Activated CD4-positive, alpha-beta T cell treated with anti-CD3 and anti-CD28 coated beads for 24 hours (primary cell): ENCODE data around the gene METTL25B.
A peak's percentile ranks its signal among the peaks of the same experiment; 100 is the strongest.

Experiments
- DNase-seq, 2 donors: peaks; one replicate each; pipeline ENCODE4 v3.0.0-alpha.2; 2020; ENCODE audit warnings: low read depth in 2 of 2

METTL25B gene

DNA sequence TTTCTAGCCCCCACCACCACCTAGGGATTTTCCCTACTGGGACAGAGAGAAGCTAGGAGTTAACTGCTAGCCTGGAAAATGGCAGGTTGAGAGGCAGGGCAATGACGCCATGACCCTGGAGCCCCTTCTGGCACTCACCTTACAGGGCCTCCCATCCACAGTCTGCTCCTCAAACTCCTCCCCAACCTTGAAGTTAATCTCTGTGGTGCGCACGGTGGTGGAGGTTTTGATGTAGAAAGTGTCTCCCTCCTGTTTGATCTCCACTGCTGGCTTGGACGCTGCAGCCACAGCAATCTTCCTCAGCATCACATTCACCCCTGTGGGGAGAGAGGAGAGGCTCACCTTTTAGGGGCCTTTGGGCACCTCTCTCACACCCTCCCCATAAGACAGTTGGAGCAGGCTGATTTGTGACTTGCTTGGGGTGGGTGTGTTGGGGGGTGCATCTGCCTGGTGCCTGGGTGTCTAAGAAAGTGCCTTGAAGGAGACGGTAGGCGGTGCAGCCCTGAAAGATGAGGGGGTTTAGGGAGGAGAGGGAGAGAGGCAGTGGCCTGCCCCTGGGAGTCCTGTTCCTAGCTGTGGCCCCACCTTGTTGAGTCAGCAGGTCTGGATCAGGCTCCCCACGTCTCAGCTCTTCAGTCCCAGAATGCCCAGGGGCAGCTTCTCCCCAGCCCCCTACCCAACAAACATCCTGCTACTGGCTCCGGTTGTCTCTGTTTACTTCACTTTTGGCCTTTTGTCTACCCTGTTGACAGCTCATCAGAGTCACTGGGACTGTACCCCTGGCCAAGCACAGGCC, 27.3 kb upstream of the METTL25B start:
- DNase-seq = no peak

DNA sequence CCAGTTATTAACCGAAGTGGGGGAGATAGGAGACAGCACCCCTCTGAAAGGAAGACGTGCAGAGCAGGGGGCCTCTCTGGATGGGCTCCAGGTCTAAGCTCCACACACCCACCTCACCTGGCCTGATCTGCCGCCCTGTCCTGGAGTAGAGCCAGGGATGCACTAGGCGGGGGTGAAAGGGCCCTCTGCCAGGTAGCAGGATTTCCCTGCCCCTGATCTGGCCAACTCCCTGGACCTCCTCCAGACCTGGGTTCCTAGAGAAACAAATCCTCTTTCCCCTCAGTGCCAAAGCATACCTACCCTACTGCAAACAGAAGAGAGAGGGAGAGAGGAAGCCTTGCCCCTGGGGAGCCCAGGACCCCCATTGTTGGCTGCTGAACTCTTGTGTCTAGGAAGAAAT, 24.9 kb upstream of the METTL25B start:
- DNase-seq = no peak

DNA sequence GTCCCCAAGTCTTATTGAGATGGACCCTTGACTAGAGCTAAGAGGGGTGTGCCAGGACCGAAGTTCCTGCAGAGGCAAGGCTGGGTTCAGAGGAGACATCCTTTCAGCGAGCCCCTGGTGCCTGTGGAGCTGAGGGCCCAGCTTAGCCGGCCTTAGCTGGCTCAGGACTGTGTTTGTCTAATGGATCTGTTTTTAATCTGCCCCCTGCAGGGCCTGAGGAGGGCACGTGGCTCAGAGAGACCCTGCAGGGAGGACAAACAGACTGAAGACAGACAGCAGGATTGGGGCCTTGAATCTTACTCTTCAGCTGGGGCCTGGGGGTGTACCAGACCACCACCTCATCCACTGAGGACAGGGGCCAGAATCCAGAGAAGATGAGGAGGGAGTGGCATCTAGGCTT, 24.5 kb upstream of the METTL25B start:
- DNase-seq = no peak

DNA sequence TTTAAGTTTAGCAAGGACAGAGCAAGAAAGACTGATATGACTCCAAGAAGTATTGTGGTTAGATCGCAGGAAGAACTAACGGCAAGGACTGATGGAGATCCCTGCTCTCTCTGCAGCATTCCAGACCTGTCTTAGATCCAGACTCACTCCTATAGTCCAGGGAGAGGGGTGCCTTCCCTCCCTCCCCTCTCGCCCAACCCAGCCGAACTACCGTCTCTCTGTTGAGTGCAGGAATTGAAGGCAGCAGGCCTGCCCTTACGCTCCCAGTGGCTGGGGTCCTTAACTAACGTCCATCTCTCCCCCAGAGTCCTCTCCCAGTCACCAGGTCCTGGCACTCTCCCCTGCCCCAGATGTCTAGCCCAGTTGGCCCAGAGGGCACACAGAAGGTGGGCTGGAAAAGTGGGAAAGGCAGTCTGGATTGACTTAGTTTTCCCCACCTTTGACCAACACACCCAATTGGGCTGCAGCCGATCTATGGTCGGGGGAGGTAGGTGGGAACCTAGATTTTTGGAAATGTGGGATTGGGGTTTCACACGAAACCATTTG, 24.0 kb upstream of the METTL25B start:
- no peak for DNase-seq

DNA sequence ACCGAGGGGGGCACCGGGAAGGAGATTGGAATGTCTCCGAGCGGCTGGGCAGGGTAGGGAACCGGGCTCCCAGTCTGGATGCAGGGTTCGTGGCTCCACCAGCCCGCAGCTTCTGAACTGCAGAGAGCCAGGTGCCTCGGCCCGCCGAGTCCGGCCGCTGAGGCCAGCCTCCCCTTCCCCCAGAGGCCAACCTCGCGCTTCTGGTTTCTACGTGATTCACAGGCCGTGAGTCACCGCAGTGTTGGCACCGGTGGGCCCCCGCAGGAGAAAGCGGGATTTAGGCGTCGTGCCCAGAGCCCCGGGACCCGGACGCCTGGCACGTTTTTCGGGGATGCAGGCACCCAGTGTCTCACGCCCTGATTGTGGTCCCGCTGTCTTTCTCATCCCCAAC, 23.3 kb upstream of the METTL25B start:
- peak in 1 of 2 donors; percentile 38 for DNase-seq

DNA sequence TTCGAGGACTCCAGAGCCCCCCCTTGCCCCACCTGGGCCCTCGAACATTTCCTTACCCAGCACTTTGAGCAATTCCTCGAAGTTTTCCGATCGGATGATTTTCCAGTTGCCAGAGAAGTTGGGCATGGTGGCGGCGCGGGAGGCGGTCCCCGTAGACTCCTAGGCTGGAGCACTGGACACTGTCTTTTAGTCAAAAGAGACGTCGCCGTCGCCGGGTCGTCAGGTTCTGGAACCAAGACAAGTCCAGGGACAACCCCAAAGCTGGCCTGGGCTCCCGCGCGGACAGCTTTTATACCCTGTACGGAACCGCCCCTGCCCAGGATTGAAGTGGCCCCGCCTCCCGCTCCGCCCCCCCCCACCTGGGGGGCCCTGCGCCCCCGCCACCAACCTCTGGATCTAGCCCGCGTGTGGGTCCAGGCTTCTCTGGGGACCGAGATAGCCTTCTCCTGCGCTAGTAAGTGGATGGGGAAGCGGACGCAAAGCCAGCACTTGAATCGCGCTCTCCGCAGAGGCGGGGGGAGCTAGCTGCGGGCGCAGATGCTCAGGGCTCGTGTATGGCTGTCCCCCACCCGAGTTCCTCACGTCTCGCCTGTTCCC, 22.9 kb upstream of the METTL25B start, which contains the start of gene CRABP2:
Gene CRABP2 (minus strand): TSS at position 263 of the 597 bp plus-strand sequence. CDS start 137 bp downstream, at position 126.
- DNase-seq = no peak

DNA sequence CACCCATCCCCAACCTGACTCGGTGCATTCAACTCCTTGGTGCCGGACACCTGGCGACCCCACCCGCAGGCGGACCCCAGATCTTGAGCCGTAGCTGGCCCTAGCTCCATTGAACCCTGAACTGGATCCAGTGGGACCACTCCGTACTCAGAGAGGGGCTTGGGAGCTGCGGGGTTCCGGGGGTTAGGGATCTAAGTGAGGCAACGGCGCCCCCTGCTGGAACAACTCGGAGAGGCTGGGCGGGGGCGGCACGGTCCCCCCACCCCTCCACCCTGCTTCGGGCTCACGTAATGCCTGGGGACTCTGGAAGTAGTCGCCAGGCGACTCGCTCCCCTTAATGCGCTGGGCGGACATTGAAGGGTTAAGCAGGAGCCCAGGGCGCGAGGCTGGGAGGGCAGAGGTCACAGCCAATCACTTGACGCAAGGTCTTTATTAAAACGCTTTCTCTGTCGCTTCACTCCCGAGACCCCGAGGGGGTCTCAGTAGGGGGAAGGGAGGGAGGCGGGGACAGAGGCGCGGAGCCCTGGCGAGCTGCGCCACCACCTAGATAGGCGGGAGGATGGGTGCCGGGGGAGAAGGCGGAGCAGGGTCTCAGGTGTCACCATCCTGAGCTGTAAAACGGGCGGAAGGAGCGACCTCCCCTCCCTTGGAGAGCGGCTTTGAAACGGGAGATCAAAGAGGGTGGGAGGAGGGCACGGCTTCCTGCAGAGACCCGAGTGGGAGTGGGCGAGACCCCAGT, 22.2 kb upstream of the METTL25B start:
- DNase-seq = peak; percentile 54 to 67

DNA sequence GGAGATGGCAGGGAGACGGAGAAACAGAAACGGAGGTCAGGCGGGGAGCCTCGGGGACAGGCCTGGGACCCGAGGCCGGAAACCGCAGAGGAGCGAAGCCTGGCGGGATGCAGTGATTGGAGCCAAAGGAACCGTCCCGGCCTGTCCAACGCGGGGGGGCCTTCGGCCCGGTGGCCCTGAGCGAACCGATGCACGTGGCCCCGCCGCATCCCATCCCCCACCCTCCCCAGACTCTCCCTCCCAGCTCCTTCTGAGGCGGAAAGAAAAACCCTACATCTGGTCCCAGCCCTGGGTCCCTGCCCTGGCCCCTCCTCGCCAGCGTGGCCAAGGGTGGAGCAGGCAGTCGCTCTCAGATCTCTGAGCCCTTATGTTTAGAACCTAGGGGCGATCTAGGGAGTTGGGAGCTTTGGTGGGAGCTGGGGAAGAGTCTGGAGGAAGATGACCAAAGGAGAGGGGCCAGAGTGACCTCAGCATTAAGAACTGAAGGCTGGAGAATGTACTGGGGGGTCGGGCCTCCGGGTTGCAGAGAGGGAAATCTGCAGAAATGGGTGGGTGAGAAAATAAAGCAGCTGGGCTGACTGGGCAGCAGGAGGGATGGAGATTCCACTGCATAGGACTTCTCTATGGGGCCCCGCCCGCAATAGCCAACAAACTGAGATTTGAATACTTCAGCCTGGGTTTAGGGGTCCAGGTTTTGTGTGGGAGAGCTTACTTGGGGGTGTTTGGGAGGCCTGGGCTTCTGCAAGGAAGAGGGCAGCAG, 21.4 kb upstream of the METTL25B start:
- no peak for DNase-seq

DNA sequence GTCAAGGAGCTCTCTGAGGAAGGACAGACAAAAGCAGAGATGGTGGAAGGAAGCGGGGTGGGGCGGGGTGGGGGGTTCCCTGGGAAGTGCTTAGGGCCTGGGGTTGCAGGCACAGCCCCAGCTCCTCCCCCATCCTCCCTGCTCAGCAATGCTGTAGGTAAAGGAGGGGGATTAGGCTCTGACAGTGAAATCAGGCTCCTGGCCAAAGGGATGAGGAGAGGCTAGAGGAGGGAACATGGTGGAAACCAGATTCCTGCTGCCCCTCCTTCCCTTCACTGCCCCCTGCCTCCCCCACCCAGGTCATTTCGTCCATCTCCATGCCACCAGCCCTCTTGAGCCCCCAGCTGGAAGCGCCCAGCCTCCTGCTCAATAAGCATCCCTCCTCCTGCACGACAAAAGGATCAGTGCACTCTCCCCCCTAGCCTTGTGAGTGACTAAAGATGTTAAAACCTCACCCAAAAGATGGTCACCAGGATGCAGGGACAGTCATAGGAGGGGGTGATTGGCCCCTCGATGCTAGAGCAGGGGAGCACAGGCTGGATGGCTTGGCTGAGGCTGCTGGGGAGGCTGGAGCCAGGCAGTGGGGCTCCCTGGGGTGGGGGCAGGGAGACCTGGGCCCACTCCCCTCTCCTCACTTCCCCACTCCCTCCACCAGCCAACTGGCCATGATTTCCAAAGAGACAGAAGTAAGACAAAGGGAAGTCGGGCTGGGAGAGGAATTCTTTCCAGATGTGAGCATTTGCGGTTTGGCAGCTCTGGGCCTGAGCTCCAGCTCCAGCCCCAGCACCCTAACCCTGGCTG, 20.7 kb upstream of the METTL25B start:
- no peak for DNase-seq

DNA sequence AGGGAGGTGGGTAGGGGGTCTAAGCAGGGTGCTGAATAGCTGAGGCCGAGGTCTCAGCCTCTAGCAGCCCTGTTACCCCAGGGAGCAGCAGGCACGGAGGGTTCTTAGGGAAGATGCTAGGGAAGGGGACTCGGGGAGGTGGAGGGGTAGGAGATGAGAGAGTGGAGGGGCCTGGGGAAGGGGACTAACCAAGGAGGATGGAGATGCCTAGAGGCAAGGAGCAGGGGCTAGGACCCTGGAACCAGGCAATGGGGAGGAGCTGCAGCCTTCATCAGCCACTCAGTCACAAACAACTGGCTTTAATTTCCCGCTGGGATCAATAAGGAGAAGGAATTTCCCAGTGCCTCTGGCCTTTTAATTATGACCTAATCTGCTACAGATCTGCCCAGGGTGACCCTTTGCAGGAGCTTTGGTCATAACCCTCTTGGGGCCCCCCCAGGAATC, 20.0 kb upstream of the METTL25B start:
- no peak for DNase-seq

DNA sequence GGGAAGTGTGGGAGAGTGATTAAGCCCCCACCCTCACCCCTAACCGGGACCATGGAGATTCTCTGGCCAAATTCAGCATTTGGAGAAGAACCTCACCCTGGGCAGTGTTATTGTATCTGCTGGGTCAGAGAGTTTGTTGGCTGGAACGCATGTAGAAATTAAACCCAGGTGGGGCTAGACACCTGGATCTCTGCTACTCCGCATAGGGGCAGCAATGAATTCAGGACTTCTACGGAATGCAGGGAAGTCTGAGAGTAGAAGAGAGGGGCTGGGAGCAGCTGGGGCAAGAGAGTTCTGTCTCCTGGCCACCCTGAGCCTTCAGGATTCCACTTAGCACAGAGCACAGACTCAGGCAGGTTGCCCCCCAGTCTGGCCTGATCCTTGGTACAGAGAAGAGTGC, 19.2 kb upstream of the METTL25B start:
- no peak for DNase-seq

DNA sequence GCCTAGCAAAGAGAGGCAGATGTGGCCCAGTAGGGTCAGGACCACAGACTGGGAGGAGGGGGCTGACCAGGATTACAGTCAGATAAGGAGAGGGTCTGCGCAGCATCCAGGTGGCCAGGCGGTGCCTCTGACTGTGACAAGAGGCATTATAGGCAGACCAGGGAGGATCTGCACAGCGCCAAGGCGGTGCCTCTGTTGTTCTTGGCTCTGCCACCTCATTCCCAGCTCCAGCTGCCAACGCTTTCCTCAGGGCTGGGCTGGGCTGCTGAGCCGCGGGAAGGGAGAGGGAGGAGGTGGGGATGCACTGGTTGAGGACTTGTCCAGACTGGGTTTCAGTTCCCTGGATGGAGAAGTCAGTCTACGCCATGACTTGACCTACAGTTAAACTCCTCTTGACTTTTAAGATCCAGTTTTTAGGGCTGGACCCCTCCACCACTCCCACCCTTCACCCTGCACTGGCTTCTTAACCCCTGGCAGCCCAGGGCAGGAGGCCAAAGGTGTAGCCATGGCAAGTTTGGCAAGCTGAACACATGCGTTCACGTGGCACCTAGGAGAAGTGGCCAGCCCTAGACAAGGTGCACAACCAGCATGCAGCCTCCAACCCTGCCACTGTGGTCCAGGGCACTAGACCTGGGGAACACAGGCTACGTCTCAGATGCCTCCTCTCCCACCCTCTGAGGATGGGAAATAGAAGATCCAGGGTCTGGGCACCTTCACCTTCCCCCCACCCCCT, 18.3 kb upstream of the METTL25B start:
- DNase-seq = no peak

DNA sequence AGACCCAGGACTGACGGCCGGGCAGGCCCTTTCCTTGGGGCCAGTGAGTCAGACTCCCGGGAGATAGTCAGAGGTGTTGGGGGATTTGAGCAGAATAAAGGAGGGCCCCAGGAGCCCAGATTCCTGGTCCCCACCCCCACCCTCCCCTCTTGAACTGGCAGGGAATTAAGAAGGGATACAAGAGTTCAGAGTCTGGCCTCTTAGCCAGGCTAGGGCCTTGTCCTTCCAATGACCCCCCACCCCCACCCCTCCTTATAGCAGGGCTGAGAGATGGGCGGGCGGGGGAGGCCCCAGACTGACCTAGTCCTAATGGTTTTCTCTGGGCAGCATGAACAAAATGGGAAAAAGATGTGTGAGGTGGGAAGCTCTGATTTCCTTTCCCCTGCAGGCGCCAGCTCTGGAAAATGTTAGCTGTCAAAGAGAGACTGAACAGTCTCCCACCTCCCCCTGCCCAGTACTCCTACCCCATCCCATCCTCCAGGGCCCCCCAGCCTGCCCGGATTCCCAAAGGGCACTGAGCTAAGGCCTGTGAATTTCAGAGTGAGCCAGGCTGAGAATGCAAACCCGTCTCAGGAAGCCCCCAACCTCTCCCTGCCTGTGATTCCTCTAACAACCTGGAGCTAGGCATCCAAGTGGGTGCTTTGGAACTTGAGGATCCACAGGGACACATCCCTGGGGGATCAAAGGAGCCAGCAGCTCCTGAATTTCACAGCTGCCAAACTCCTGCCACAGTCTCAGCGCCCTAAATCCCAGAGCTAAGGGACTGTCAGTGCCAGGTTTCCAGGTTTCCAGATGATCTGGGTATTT, 17.1 kb upstream of the METTL25B start:
- no peak for DNase-seq

DNA sequence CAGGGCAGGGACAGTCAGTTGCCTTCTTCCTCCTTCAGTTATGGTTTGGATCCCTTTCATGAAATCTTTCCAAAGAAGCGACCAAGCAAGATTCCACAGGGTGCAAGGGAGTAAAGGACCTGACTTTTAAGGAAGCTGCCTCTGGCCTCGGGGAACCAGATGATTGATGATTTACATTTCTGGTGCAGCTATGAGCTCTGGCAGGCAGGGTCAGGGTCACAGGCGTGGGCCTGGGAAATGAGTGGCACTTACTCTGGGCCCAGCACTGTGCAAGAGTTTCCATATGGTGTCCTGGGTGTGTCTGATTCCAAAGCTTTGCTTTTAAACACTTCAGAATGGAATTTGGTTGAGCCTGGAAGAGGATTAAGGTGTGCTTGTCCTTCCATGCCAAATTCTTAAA, 15.6 kb upstream of the METTL25B start:
- DNase-seq = no peak

DNA sequence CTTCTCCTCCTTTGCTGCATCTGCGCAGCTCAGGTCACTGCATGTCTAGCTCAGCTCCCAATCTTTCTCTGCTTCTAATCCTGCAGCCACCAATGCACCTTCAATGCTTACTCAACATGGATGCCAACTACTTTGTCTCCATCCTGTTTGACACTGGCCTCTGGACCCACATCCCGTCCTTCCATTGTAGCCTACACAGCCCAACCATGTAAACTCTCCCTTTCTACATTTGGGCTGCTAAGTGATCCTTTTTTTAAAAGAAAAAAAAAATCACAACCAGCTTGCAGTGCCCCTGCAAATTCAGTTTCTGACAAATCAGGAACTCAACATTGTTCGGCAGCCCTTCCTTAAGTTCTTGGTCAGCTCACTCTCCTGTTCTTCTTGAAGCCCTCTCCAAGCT, 13.4 kb upstream of the METTL25B start:
- no peak for DNase-seq

DNA sequence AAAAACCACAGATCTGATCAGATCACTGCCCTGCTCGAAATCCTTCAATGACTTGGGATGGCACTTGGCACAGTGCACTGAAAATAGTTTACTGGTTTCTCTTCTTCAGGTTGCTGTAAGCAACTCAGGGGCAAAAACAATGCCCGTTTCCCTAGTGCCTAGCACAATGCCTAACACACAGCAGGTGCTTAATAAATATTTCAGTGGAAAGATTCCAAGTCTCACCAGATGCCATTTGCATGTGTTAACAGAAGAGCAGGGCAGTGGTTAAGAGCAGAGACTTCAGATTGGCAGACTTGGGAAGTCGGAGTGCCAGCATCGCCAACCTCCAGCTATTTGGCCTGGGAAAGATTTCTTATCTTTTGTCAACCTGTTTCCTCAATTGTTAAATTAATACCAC, 10.9 kb upstream of the METTL25B start:
- no peak for DNase-seq

DNA sequence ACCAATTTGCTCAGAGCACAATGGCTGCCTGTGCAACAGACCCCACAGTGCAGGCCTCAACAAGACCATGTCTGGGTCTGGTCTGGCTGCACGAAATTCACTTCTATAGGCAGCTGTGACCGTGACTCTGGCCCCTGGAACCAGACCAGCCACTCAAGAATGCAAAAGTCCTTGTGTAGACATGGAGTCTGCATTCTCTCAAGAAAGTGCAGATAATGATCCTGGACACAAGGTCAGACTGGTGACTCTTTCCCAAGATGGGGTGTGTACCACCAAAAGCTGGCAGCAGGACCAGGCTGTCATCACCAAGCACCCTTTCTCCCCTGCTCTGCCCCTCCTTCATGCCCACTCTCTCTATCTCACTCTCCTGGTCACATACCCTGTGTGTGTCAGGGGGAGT, 7.1 kb upstream of the METTL25B start:
- no peak for DNase-seq

DNA sequence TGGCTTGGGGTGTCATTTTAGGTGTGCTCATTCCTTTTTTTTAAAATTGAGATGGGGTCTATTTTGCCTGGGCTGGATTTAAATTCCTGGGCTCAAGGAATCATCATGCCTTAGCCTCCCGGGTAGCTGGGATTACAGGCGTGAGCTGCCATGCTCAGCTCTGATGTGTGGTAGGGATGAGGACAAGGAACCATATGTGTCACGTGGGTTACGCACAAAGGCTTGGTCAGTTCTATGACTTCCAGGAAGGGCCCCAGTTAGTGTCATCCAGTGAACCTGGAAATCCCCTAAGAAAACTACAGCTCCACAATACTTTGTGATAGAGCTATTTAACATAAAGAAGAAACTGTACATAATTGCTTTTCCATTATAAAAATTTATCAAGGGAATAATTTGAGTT, 6.7 kb upstream of the METTL25B start:
- DNase-seq = no peak

DNA sequence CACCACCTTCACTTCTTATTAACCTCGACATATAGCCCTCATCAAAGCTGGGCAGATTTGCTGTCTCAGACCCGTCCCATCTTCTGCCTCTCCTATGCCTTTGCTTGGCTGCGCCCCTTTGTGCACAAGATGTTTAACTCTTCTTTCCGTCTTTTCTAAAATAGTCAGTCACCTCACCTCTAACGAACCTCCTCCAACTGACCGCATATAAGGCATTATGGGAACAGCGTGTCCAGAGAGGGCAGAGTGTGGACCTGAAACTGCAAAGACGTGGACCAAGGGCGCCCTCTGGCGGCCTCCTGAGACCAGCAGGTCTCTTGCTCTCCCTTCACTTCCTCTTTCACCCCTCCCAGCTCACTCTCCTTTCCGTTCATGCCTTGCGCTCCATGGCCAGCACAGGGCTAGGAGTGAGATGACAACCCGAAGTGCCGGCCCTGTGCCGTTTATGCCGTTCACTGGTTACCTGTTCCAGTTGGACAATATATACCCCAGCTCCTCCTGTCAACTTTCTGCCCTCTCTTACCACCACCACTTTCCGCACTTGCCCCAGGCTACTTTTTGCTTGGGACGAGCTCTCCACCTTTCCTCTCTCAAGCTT, 2.5 kb upstream of the METTL25B start:
- peak; percentile 68 to 73 for DNase-seq
